GM21619 (cell line): Measurements from ENCODE around the gene PCGF3.
"Not testable (repeated sequence)": the region's sequence is repeated elsewhere in the genome, so short reads cannot be mapped to it uniquely, and the experiment has no call there.

Experiments used
- ATAC-seq: cut with Tn5 transposase; IDR thresholded peaks from one replicate; pipeline ENCODE4 v1.9.1; 2021; ENCODE audit not compliant: unreplicated experiment

The PCGF3 gene

GRCh38 chr4:762211-763190 lies 56.9 kb downstream of the PCGF3 start:
- no peak for ATAC-seq

- ATAC-seq, result no peak
Observed at GRCh38 chr4:763191-763810, 57.7 kb downstream of the PCGF3 start.

- no peak for ATAC-seq
Observed at GRCh38 chr4:763922-764321, 58.3 kb downstream of the PCGF3 start.

GRCh38 chr4:764405-765169 lies 59.0 kb downstream of the PCGF3 start:
- ATAC-seq, result no peak

GRCh38 chr4:766152-766515 lies 60.5 kb downstream of the PCGF3 start:
- ATAC-seq, result no peak

GRCh38 chr4:766559-767283 lies 61.1 kb downstream of the PCGF3 start:
- no peak for ATAC-seq

- ATAC-seq, result no peak
Observed at GRCh38 chr4:768076-768475, 62.4 kb downstream of the PCGF3 start.

- ATAC-seq, result no peak
Observed at GRCh38 chr4:768995-769394, 63.4 kb downstream of the PCGF3 start.

GRCh38 chr4:769511-769910 lies 63.9 kb downstream of the PCGF3 start:
- ATAC-seq, result no peak

- no peak for ATAC-seq
Observed at GRCh38 chr4:770022-770421, 64.4 kb downstream of the PCGF3 start.

GRCh38 chr4:771464-771863 lies 65.8 kb downstream of the PCGF3 start:
- no peak for ATAC-seq

- ATAC-seq, result no peak
Observed at GRCh38 chr4:772118-772517, 66.5 kb downstream of the PCGF3 start.

- ATAC-seq, result no peak
Observed at GRCh38 chr4:772776-773175, 67.1 kb downstream of the PCGF3 start.

- no peak for ATAC-seq
Observed at GRCh38 chr4:773214-773613, 67.6 kb downstream of the PCGF3 start.

GRCh38 chr4:774419-775092 lies 68.9 kb downstream of the PCGF3 start:
- ATAC-seq, result not testable (repeated sequence)

- ATAC-seq, result not testable (repeated sequence)
Observed at GRCh38 chr4:775485-775884, 69.9 kb downstream of the PCGF3 start.

- no peak for ATAC-seq
Observed at GRCh38 chr4:776743-777441, 71.3 kb downstream of the PCGF3 start.

GRCh38 chr4:777520-778262 lies 72.1 kb downstream of the PCGF3 start:
- ATAC-seq, result no peak

- ATAC-seq, result no peak
Observed at GRCh38 chr4:779555-779954, 73.9 kb downstream of the PCGF3 start.
